OCI-LY1 (cell line): ENCODE results near the gene KCNJ16.

Experiments used
- CTCF ChIP-seq: fragments of 200-600 bp; sonication (generic), shearing (Covaris generic); IDR thresholded peaks from 2 replicates; pipeline ENCODE4 v1.5.1; 2017; ENCODE audit warnings: mild to moderate bottlenecking, antibody characterized with exemption, low read length, moderate library complexity, mixed read lengths
- EZH2 ChIP-seq: fragments of 200-600 bp; sonication (generic), shearing (Covaris generic); IDR thresholded peaks from 2 replicates; pipeline ENCODE4 v1.8.0; 2017; ENCODE audit warnings: borderline replicate concordance, mixed run types, mild to moderate bottlenecking, antibody characterized with exemption, low read length, moderate library complexity, mixed read lengths

GRCh38 chr17:70041061-70041460 is 34.0 kb upstream of the KCNJ16 start:
- TF ChIP-seq EZH2 (no peak), CTCF (no peak)
